ENCODE results near the gene CSRP3. TPM values are rescaled to one million over a fixed set of nuclear protein-coding genes. Genes with fewer than 3 reads are reported as not detected.

The CSRP3 gene
- total and polyA plus RNA-seq, 5 donors from 2014 or later, result not detected

- H3K4me1 ChIP-seq (ENCODE audit: control insufficient read depth, insufficient read depth, low read length, poor library complexity, severe bottlenecking), result no peaks in the 10 kb centered on the region
- Mint-ChIP-seq H3K9me3 (peaks cover 0 to 3% (median 0%) of the 10 kb centered on the region in 7 donors), H3K4me1 (peaks cover 0 to 7% (median 2%) of the 10 kb centered on the region in 4 donors), H3K27me3 (no peaks in the 10 kb centered on the region), H3K36me3 (no peaks in the 10 kb centered on the region), H3K27ac (no peak overlapping the region), H3K4me3 (no peak overlapping the region)
- H3K36me3 ChIP-seq (ENCODE audit: control insufficient read depth, insufficient read depth, low read length), result no peaks in the 10 kb centered on the region
- DNase-seq (no peak), ATAC-seq (ENCODE audit: low read depth in 2 of 2) (no peak)
- H3K27me3 ChIP-seq (ENCODE audit: control insufficient read depth, insufficient read depth, low read length), result no peaks in the 10 kb centered on the region
- no peaks in the 10 kb centered on the region for H3K9me3 ChIP-seq (ENCODE audit: control insufficient read depth in 2 of 2, low read length in 2 of 2)
- H3K4me3 ChIP-seq (ENCODE audit: low read depth, low read length), result no peak overlapping the region
- H3K27ac ChIP-seq (ENCODE audit: insufficient read depth, low read length, poor library complexity, severe bottlenecking), result no peak overlapping the region
Measured at GRCh38 chr11:19225123-19225522, 23.3 kb upstream of the CSRP3 start.

GRCh38 chr11:19220903-19221724 is 19.3 kb upstream of the CSRP3 start:
- Mint-ChIP-seq H3K27ac (no peak overlapping the region), H3K36me3 (no peaks in the 10 kb centered on the region), H3K9me3 (peaks cover 0 to 3% (median 0%) of the 10 kb centered on the region in 7 donors), H3K4me3 (no peak overlapping the region), H3K27me3 (peaks cover 8% of the 10 kb centered on the region), H3K4me1 (no peaks in the 10 kb centered on the region)
- Histone ChIP-seq H3K4me1 (ENCODE audit: control insufficient read depth, insufficient read depth, low read length, poor library complexity, severe bottlenecking) (no peaks in the 10 kb centered on the region), H3K27me3 (ENCODE audit: control insufficient read depth, insufficient read depth, low read length) (no peaks in the 10 kb centered on the region), H3K9me3 (ENCODE audit: control insufficient read depth in 2 of 2, low read length in 2 of 2) (no peaks in the 10 kb centered on the region), H3K27ac (ENCODE audit: insufficient read depth, low read length, poor library complexity, severe bottlenecking) (no peak overlapping the region), H3K4me3 (ENCODE audit: low read depth, low read length) (no peak overlapping the region), H3K36me3 (ENCODE audit: control insufficient read depth, insufficient read depth, low read length) (no peaks in the 10 kb centered on the region)
- ATAC-seq (ENCODE audit: low read depth in 2 of 2), result no peak
- no peak for DNase-seq

DNA sequence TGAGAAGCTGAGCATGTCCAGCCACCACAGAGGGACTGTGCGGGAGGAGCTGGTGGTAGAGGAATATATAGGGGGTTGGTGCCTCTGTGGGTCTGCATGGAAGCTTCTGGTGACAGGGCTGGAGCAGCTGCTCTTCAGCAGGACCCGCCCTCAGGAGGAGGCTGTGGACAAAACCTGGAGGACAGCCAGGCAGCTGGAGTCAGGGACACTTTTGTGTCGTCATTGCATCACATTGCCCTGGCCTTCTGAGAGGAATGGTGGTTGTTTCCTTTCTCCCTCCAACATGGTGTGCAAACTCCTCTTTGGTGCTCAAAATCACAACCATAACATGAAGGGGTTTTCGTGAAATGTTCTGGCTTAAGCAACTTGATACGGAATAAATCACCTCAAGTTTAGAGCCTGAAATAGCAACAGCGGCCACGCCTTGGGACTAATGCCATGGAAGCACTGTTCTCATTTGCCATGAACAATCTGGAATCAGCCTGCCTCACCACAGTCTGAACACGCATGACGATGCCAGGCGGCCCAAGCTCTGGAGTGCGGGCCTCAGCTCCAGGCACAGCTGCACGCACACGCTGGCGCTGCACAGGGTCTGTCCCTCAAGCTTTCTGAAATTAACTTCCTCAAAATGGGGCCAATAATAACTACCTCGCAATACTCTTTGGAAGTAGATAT is 17.1 kb upstream of the CSRP3 start:
- no peaks in the 10 kb centered on the region for H3K36me3 Mint-ChIP-seq
- H3K4me1 Mint-ChIP-seq, result no peaks in the 10 kb centered on the region
- Histone ChIP-seq H3K4me1 (ENCODE audit: control insufficient read depth, insufficient read depth, low read length, poor library complexity, severe bottlenecking) (no peaks in the 10 kb centered on the region), H3K36me3 (ENCODE audit: control insufficient read depth, insufficient read depth, low read length) (no peaks in the 10 kb centered on the region), H3K9me3 (ENCODE audit: control insufficient read depth in 2 of 2, low read length in 2 of 2) (no peaks in the 10 kb centered on the region), H3K27me3 (ENCODE audit: control insufficient read depth, insufficient read depth, low read length) (no peaks in the 10 kb centered on the region), H3K4me3 (ENCODE audit: low read depth, low read length) (no peak overlapping the region), H3K27ac (ENCODE audit: insufficient read depth, low read length, poor library complexity, severe bottlenecking) (no peak overlapping the region)
- DNase-seq, result no peak
- H3K27me3 Mint-ChIP-seq, result peaks cover 22% of the 10 kb centered on the region
- peaks cover 0 to 3% (median 0%) of the 10 kb centered on the region in 7 donors for H3K9me3 Mint-ChIP-seq
- no peak overlapping the region for H3K27ac Mint-ChIP-seq
- ATAC-seq (ENCODE audit: low read depth in 2 of 2), result no peak
- no peak overlapping the region for H3K4me3 Mint-ChIP-seq

GRCh38 chr11:19218216-19218615 is 16.4 kb upstream of the CSRP3 start:
- ATAC-seq (ENCODE audit: low read depth in 2 of 2), result no peak
- Histone ChIP-seq H3K9me3 (ENCODE audit: control insufficient read depth in 2 of 2, low read length in 2 of 2) (no peaks in the 10 kb centered on the region), H3K4me3 (ENCODE audit: low read depth, low read length) (no peak overlapping the region), H3K27ac (ENCODE audit: insufficient read depth, low read length, poor library complexity, severe bottlenecking) (no peak overlapping the region), H3K4me1 (ENCODE audit: control insufficient read depth, insufficient read depth, low read length, poor library complexity, severe bottlenecking) (no peaks in the 10 kb centered on the region), H3K27me3 (ENCODE audit: control insufficient read depth, insufficient read depth, low read length) (peaks cover 2% of the 10 kb centered on the region), H3K36me3 (ENCODE audit: control insufficient read depth, insufficient read depth, low read length) (no peaks in the 10 kb centered on the region)
- Mint-ChIP-seq H3K27me3 (peaks cover 26% of the 10 kb centered on the region), H3K4me1 (no peaks in the 10 kb centered on the region), H3K36me3 (no peaks in the 10 kb centered on the region), H3K4me3 (no peak overlapping the region), H3K27ac (no peak overlapping the region), H3K9me3 (peaks cover 0 to 3% (median 0%) of the 10 kb centered on the region in 7 donors)
- DNase-seq, result no peak

GRCh38 chr11:19216709-19217374 is 15.1 kb upstream of the CSRP3 start:
- H3K4me3 Mint-ChIP-seq, result no peak overlapping the region
- Histone ChIP-seq H3K4me1 (ENCODE audit: control insufficient read depth, insufficient read depth, low read length, poor library complexity, severe bottlenecking) (no peaks in the 10 kb centered on the region), H3K27me3 (ENCODE audit: control insufficient read depth, insufficient read depth, low read length) (peaks cover 5% of the 10 kb centered on the region), H3K4me3 (ENCODE audit: low read depth, low read length) (no peak overlapping the region), H3K9me3 (ENCODE audit: control insufficient read depth in 2 of 2, low read length in 2 of 2) (no peaks in the 10 kb centered on the region), H3K27ac (ENCODE audit: insufficient read depth, low read length, poor library complexity, severe bottlenecking) (no peak overlapping the region), H3K36me3 (ENCODE audit: control insufficient read depth, insufficient read depth, low read length) (no peaks in the 10 kb centered on the region)
- DNase-seq, result no peak
- H3K9me3 Mint-ChIP-seq, result no peaks in the 10 kb centered on the region
- H3K27me3 Mint-ChIP-seq, result peaks cover 26% of the 10 kb centered on the region
- no peaks in the 10 kb centered on the region for H3K4me1 Mint-ChIP-seq
- ATAC-seq (ENCODE audit: low read depth in 2 of 2), result no peak
- no peak overlapping the region for H3K27ac Mint-ChIP-seq
- no peaks in the 10 kb centered on the region for H3K36me3 Mint-ChIP-seq

- ATAC-seq (ENCODE audit: low read depth in 2 of 2), result no peak
- DNase-seq, result no peak
- H3K4me1 Mint-ChIP-seq, result no peaks in the 10 kb centered on the region
- H3K36me3 Mint-ChIP-seq, result no peaks in the 10 kb centered on the region
- Histone ChIP-seq H3K4me1 (ENCODE audit: control insufficient read depth, insufficient read depth, low read length, poor library complexity, severe bottlenecking) (no peaks in the 10 kb centered on the region), H3K9me3 (ENCODE audit: control insufficient read depth in 2 of 2, low read length in 2 of 2) (no peaks in the 10 kb centered on the region), H3K27me3 (ENCODE audit: control insufficient read depth, insufficient read depth, low read length) (peaks cover 5% of the 10 kb centered on the region), H3K27ac (ENCODE audit: insufficient read depth, low read length, poor library complexity, severe bottlenecking) (no peak overlapping the region), H3K36me3 (ENCODE audit: control insufficient read depth, insufficient read depth, low read length) (no peaks in the 10 kb centered on the region), H3K4me3 (ENCODE audit: low read depth, low read length) (no peak overlapping the region)
- H3K4me3 Mint-ChIP-seq, result no peak overlapping the region
- H3K27me3 Mint-ChIP-seq, result peaks cover 26% of the 10 kb centered on the region
- H3K27ac Mint-ChIP-seq, result no peak overlapping the region
- H3K9me3 Mint-ChIP-seq, result no peaks in the 10 kb centered on the region
Measured at GRCh38 chr11:19216021-19216420, 14.2 kb upstream of the CSRP3 start.

DNA sequence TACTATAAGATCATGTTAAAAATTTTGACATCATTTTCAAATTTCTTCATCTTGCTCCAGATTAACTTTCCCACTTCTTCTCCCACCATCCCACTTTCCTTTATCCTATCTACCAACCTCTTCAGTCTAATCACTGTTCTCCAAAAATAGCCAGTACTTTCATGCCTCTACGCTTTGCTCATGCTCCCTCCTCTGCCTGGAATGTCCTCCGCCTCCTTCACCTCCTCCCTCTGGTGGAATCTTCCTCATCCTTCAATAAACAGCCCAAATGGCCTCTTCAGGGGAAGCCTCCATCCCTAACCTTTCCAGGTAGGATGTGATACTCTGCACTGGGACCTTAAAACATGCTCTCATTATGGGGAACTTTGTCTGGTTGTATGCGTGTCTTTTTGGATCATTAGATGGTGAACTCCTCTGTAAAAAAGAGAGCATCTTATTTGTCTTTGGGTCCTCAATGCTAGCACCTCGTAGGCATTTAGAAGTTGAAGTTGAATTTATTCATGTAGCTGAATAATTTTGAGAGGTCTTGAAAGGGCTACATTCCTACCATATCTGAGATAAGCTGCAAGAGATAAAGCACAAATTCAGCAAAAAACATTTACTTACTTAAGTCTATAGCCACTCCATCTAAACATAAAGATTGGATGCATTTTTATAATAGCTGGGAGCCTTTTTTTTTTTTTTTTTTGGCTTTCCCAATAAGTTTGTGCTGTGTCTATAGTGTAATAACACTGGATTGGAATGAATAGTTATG is 8.0 kb upstream of the CSRP3 start:
- Histone ChIP-seq H3K27me3 (ENCODE audit: control insufficient read depth, insufficient read depth, low read length) (peaks cover 5% of the 10 kb centered on the region), H3K9me3 (ENCODE audit: control insufficient read depth in 2 of 2, low read length in 2 of 2) (no peaks in the 10 kb centered on the region), H3K4me1 (ENCODE audit: control insufficient read depth, insufficient read depth, low read length, poor library complexity, severe bottlenecking) (no peaks in the 10 kb centered on the region), H3K36me3 (ENCODE audit: control insufficient read depth, insufficient read depth, low read length) (no peaks in the 10 kb centered on the region), H3K27ac (ENCODE audit: insufficient read depth, low read length, poor library complexity, severe bottlenecking) (no peak overlapping the region), H3K4me3 (ENCODE audit: low read depth, low read length) (no peak overlapping the region)
- ATAC-seq (ENCODE audit: low read depth in 2 of 2) (no peak), DNase-seq (no peak)
- Mint-ChIP-seq H3K36me3 (no peaks in the 10 kb centered on the region), H3K4me3 (no peak overlapping the region), H3K27ac (no peak overlapping the region), H3K9me3 (no peaks in the 10 kb centered on the region), H3K27me3 (peaks cover 35% of the 10 kb centered on the region), H3K4me1 (no peaks in the 10 kb centered on the region)
